H1 (cell line): Measurements from ENCODE around the gene SPAG16. TPM values are rescaled to one million over a fixed set of nuclear protein-coding genes. Genes with fewer than 3 reads are reported as not detected.

ENCODE experiments used
- CTCF ChIA-PET: fragments of 300-600 bp; sonication (Branson Sonifier 250); formaldehyde crosslinking; loops from one replicate; lab custom pipeline; 2021; ENCODE audit not compliant: partially characterized antibody; lab: Charles Lee
- POLR2A ChIA-PET: fragments of 300-600 bp; sonication (Branson Sonifier 250); formaldehyde crosslinking; loops from one replicate; lab custom pipeline; 2021; ENCODE audit warnings: inconsistent platforms; ENCODE audit not compliant: partially characterized antibody; lab: Charles Lee
- DNase-seq, 2 experiments: peaks; one replicate each; pipeline versions ENCODE4 v3.0.0 to v3.0.0-alpha.2; 2010 to 2022; ENCODE audit warnings: low spot score in 2 of 2, low read depth in 1 of 2, mixed read lengths in 1 of 2
- FAIRE-seq: peaks from 2 replicates; lab custom pipeline; 2011; peaks lifted over from hg19 to GRCh38; lab: Jason Lieb, UNC
- H2AFZ ChIP-seq: 2 replicates; pipeline ENCODE4 v1.8.1; 2012; ENCODE audit warnings: low read length, inconsistent platforms
- H2AK5ac ChIP-seq: 2 replicates; pipeline ENCODE4 v1.6.1; 2013; ENCODE audit warnings: low read depth, low read length
- H2BK120ac ChIP-seq: replicated peaks from 2 replicates; pipeline ENCODE3; 2013; ENCODE audit warnings: low read depth, low read length, inconsistent platforms
- H2BK12ac ChIP-seq: 2 replicates; pipeline ENCODE4 v1.6.1; 2013; ENCODE audit warnings: low read depth, low read length
- H2BK15ac ChIP-seq: 2 replicates; pipeline ENCODE4 v1.6.1; 2013; ENCODE audit warnings: low read length
- H2BK20ac ChIP-seq: 2 replicates; pipeline ENCODE4 v1.6.1; 2013; ENCODE audit warnings: low read length
- H2BK5ac ChIP-seq: 2 replicates; pipeline ENCODE4 v1.6.1; 2013; ENCODE audit warnings: low read depth, low read length
- H3K14ac ChIP-seq: 2 replicates; pipeline ENCODE4 v1.6.1; 2013; ENCODE audit warnings: inconsistent platforms; ENCODE audit not compliant: insufficient read length
- H3K18ac ChIP-seq: 2 replicates; pipeline ENCODE4 v1.6.1; 2013; ENCODE audit warnings: low read length; ENCODE audit errors: extremely low read depth
- H3K23ac ChIP-seq: 2 replicates; pipeline ENCODE4 v1.6.1; 2013; ENCODE audit warnings: inconsistent platforms; ENCODE audit not compliant: insufficient read length
- H3K23me2 ChIP-seq: 2 replicates; pipeline ENCODE4 v1.6.1; 2013; ENCODE audit warnings: low read depth, low read length
- H3K27ac ChIP-seq: 2 replicates; pipeline ENCODE4 v1.6.1; 2011; ENCODE audit warnings: low read depth, low read length, inconsistent platforms
- H3K27me3 ChIP-seq, 4 experiments: replicated peaks in 1 of 4; 1 replicate in 1 of 4; 2 replicates in 3 of 4; pipeline versions ENCODE4 v1.6.1 to v1.8.1; 2011 to 2013; ENCODE audit warnings: low read length in 3 of 4, mild to moderate bottlenecking in 3 of 4, inconsistent platforms in 2 of 4, mixed read lengths in 2 of 4, moderate library complexity in 1 of 4; ENCODE audit not compliant: control insufficient read depth in 3 of 4, insufficient read depth in 3 of 4; ENCODE audit errors: extremely low read depth in 1 of 4
- H3K36me3 ChIP-seq, 4 experiments: 2 replicates each; pipeline versions ENCODE4 v1.6.1 to v1.8.1; 2011 to 2013; ENCODE audit warnings: mild to moderate bottlenecking in 4 of 4, low read length in 3 of 4, moderate library complexity in 2 of 4, control low read depth in 1 of 4, inconsistent platforms in 1 of 4; ENCODE audit not compliant: insufficient read depth in 4 of 4, control insufficient read depth in 2 of 4
- H3K4ac ChIP-seq: replicated peaks from 2 replicates; pipeline ENCODE3; 2013; ENCODE audit warnings: low read length, low read depth, mixed read lengths, inconsistent platforms; ENCODE audit not compliant: insufficient read length
- H3K4me1 ChIP-seq, 4 experiments: replicated peaks in 1 of 4; 1 replicate in 1 of 4; 2 replicates in 3 of 4; pipeline versions ENCODE4 v1.6.1 to v1.8.1; 2011 to 2013; ENCODE audit warnings: low read length in 3 of 4, inconsistent platforms in 2 of 4, mixed read lengths in 1 of 4; ENCODE audit not compliant: insufficient read depth in 4 of 4, control insufficient read depth in 3 of 4
- H3K4me2 ChIP-seq, 2 experiments: 2 replicates each; pipeline versions ENCODE4 v1.6.1 to v1.8.1; 2011 to 2013; ENCODE audit warnings: low read depth in 2 of 2, low read length in 2 of 2, control low read depth in 1 of 2, inconsistent platforms in 1 of 2, mild to moderate bottlenecking in 1 of 2; ENCODE audit not compliant: insufficient read depth in 1 of 2
- H3K4me3 ChIP-seq, 4 experiments: fragments of 200-600, 300-600 bp in 1 of 4; sonication (generic), shearing (Covaris generic), sonication (Bioruptor Twin) in 1 of 4; 2 replicates each; pipeline versions ENCODE4 v1.5.1 to v1.8.1; 2011 to 2016; ENCODE audit warnings: low read length in 4 of 4, low read depth in 3 of 4, control low read depth in 2 of 4, inconsistent platforms in 2 of 4, mild to moderate bottlenecking in 2 of 4, mixed read lengths in 1 of 4, moderate library complexity in 1 of 4; ENCODE audit not compliant: insufficient read depth in 2 of 4; ENCODE audit errors: extremely low read depth in 1 of 4
- H3K56ac ChIP-seq: replicated peaks from 2 replicates; pipeline ENCODE3; 2013; ENCODE audit warnings: low read depth, mild to moderate bottlenecking, mixed read lengths, low read length, inconsistent platforms; ENCODE audit not compliant: insufficient read length
- H3K79me1 ChIP-seq: 2 replicates; pipeline ENCODE4 v1.6.1; 2013; ENCODE audit warnings: low read depth, low read length, control low read depth
- H3K79me2 ChIP-seq, 2 experiments: 2 replicates each; pipeline versions ENCODE4 v1.6.1 to v1.8.1; 2012 to 2013; ENCODE audit warnings: low read length in 2 of 2, mild to moderate bottlenecking in 2 of 2, inconsistent platforms in 1 of 2; ENCODE audit not compliant: insufficient read depth in 2 of 2, control insufficient read depth in 1 of 2
- H3K9ac ChIP-seq, 4 experiments: replicated peaks in 1 of 4; 1 replicate in 1 of 4; 2 replicates in 3 of 4; pipeline versions ENCODE4 v1.6.1 to v1.8.1; 2011 to 2013; ENCODE audit warnings: low read depth in 3 of 4, low read length in 3 of 4, control low read depth in 2 of 4, mild to moderate bottlenecking in 2 of 4, moderate library complexity in 2 of 4, inconsistent platforms in 1 of 4; ENCODE audit errors: extremely low read depth in 1 of 4
- H3K9me3 ChIP-seq, 2 experiments: 2 replicates each; pipeline versions ENCODE4 v1.6.1 to v1.8.1; 2012 to 2013; ENCODE audit warnings: mild to moderate bottlenecking in 2 of 2, moderate library complexity in 2 of 2, control low read depth in 1 of 2, inconsistent platforms in 1 of 2, low read depth in 1 of 2, low read length in 1 of 2, mixed read lengths in 1 of 2; ENCODE audit not compliant: insufficient read depth in 2 of 2
- H4K20me1 ChIP-seq, 2 experiments: replicated peaks in 1 of 2; 2 replicates each; pipeline versions ENCODE3 to v1.8.1; 2011 to 2013; ENCODE audit warnings: inconsistent platforms in 2 of 2, low read length in 2 of 2, mild to moderate bottlenecking in 1 of 2; ENCODE audit not compliant: insufficient read depth in 2 of 2, control insufficient read depth in 1 of 2
- H4K5ac ChIP-seq: 2 replicates; pipeline ENCODE4 v1.6.1; 2013; ENCODE audit warnings: low read length, low read depth, mixed read lengths, inconsistent platforms; ENCODE audit not compliant: insufficient read length
- H4K8ac ChIP-seq: 2 replicates; pipeline ENCODE4 v1.8.0; 2013; ENCODE audit warnings: mild to moderate bottlenecking, moderate library complexity, low read length, inconsistent platforms; ENCODE audit not compliant: insufficient read depth; ENCODE audit errors: extremely low read depth
- H4K91ac ChIP-seq: replicated peaks from 2 replicates; pipeline ENCODE3; 2013; ENCODE audit warnings: low read length, mixed read lengths, inconsistent platforms; ENCODE audit not compliant: insufficient read length
- BACH1 ChIP-seq: IDR thresholded peaks from 2 replicates; pipeline ENCODE4 v1.6.1; 2012; ENCODE audit warnings: low read length, improper control_type of control experiment
- EGR1 ChIP-seq: IDR thresholded peaks from 2 replicates; pipeline ENCODE4 v1.6.1; 2011; ENCODE audit warnings: low read depth, low read length, borderline replicate concordance
- EP300 ChIP-seq, 2 experiments: IDR thresholded peaks; 1 replicate in 1 of 2; 2 replicates in 1 of 2; pipeline ENCODE4 v1.6.1; 2011 to 2012; ENCODE audit warnings: low read depth in 2 of 2, low read length in 2 of 2, mild to moderate bottlenecking in 2 of 2, borderline replicate concordance in 1 of 2, inconsistent platforms in 1 of 2, moderate library complexity in 1 of 2
- EZH2 ChIP-seq: fragments of 200-600 bp; sonication (generic); IDR thresholded peaks from 2 replicates; pipeline ENCODE4 v1.7.1; 2012; ENCODE audit warnings: low read depth, mild to moderate bottlenecking, moderate library complexity, low read length, inconsistent platforms; ENCODE audit not compliant: severe bottlenecking
- JUND ChIP-seq: IDR thresholded peaks from 2 replicates; pipeline ENCODE4 v1.6.1; 2011; ENCODE audit warnings: mild to moderate bottlenecking, improper control_type of control experiment, low read length
- POLR2A ChIP-seq, 2 experiments: IDR thresholded peaks; 1 replicate in 1 of 2; 2 replicates in 1 of 2; pipeline ENCODE4 v1.6.1; 2011; ENCODE audit warnings: low read depth in 2 of 2, low read length in 2 of 2, mild to moderate bottlenecking in 2 of 2; ENCODE audit errors: control extremely low read depth in 1 of 2
- SIRT6 ChIP-seq: IDR thresholded peaks from one replicate; pipeline ENCODE4 v1.7.1; 2012; ENCODE audit warnings: low read length, inconsistent platforms
- SP2 ChIP-seq: IDR thresholded peaks from 2 replicates; pipeline ENCODE4 v1.6.1; 2012; ENCODE audit warnings: mild to moderate bottlenecking, low read length, inconsistent platforms
- TBP ChIP-seq: IDR thresholded peaks from 2 replicates; pipeline ENCODE4 v1.6.1; 2011; ENCODE audit warnings: low read depth, low read length, improper control_type of control experiment
- WGBS, 2 experiments: shearing (Covaris generic) in 1 of 2; methylation state at CpG; one replicate each; pipeline versions ENCODE4 v1.1.6 to v1.1.7; 2013 to 2015; ENCODE audit warnings: low lambda C conversion rate in 2 of 2, mixed read lengths in 2 of 2, inconsistent platforms in 1 of 2, low coverage in 1 of 2, missing lambda C conversion rate in 1 of 2; ENCODE audit not compliant: insufficient replicate concordance in 2 of 2, insufficient coverage in 1 of 2, insufficient read length in 1 of 2; ENCODE audit errors: extremely low coverage in 1 of 2, missing lambda C conversion rate in 1 of 2; 5-methylcytosine and 5-hydroxymethylcytosine counted together
- polyA plus RNA-seq, 7 experiments: library from polyadenylated mRNA; depleted of rRNA in 3 of 7; stranded (reverse) in 5 of 7; unstranded in 2 of 7; fragments of >200 nt in 5 of 7; fragments of 200-250 nt in 2 of 7; gene quantifications; 1 replicate in 5 of 7; 2 replicates in 1 of 7; 4 replicates in 1 of 7; pipeline versions ENCODE4 v1.2.1 to v1.2.3, GENCODE V29; 2011 to 2013; ENCODE audit warnings: missing spikeins in 2 of 7, mixed read lengths in 2 of 7
- total RNA-seq: library from RNA; stranded (reverse); fragmentation: NEBNext Ultra II Directional; extraction: Animal tissue kit (Norgen Biotek cat#: 25700); gene quantifications from 2 replicates; pipeline ENCODE4 v1.2.1, GENCODE V29; 2021
- TF ChIP-seq, protein P1 (sequence below): IDR thresholded peaks from 2 replicates; pipeline ENCODE4 v1.6.1; 2011; ENCODE audit warnings: low read depth, mild to moderate bottlenecking, low read length; ENCODE audit not compliant: insufficient read depth
- TF ChIP-seq, protein P2 (sequence below): IDR thresholded peaks from 2 replicates; pipeline ENCODE4 v1.6.1; 2012; ENCODE audit warnings: low read length, inconsistent platforms

Gene SPAG16
- total and polyA plus RNA-seq, 2 of the 8 experiments (the other 6 are each of a cell fraction or from before 2014, with no cell fraction given): 6.0 to 14.9 TPM

DNA sequence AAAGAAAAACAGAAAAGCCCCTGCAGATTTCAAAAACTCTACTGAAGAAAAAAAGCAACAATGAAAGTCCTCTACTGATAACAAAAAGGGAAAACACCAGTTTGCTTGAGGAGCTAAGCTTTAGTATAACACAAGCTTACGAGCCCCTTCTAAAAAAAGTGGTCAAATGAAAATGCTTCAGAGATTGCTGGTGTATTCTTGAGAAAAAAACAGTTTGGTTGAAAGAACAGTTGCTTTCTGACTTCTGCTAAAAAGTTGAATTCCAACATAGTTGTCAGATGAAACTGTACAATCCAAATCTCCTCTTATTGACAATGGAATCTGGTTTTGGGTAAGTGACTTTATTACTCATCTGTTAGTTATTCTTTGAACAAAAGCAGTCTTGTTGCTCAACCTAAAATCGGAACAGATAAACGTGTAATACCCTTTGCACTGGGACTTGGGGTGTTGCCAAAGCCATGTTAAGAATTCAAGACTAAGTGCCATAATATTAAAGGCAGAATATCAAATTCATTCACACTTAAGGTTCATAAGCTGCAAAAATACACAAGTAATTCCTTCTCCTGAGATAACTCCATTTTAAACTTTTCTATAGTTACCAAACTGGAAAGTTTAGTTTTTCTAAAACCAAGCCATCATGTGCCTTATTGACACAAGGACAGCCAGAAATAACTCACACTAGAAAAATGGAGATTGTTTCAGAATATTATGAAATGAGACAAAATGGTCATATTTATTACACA lies 45.3 kb upstream of the SPAG16 start:
- no peak overlapping the region for H3K4ac ChIP-seq
- no peak overlapping the region for H3K27ac ChIP-seq
- H3K56ac ChIP-seq: no peak overlapping the region
- no peak overlapping the region for H2BK120ac ChIP-seq
- no peak overlapping the region for H3K4me3 ChIP-seq
- no peak for DNase-seq
- H4K8ac ChIP-seq: no peak overlapping the region
- H3K36me3 ChIP-seq: no peaks in the 10 kb centered on the region
- no peaks in the 10 kb centered on the region for H3K9me3 ChIP-seq
- H2BK20ac ChIP-seq: no peak overlapping the region
- no peak overlapping the region for H3K18ac ChIP-seq
- POLR2A ChIA-PET: interaction anchor here (0.6 kb wide), 1 partner anchor 63 kb away, joined by 3 read pairs; no protein-coding TSS in a partner anchor
- no peak overlapping the region for H4K5ac ChIP-seq
- H3K14ac ChIP-seq: no peak overlapping the region
- 87% methylated on average over 3 of the region's 3 CpGs; no CpG with 5 or more reads in 1 of the 2 experiments for WGBS, 2 experiments
- 0 out of 2 replicates have a peak overlapping the region, but pooled peaks have one; percentile 14 for H2AFZ ChIP-seq
- no peak overlapping the region for H3K9ac ChIP-seq
- H2BK12ac ChIP-seq: no peak overlapping the region
- H2BK5ac ChIP-seq: no peak overlapping the region
- no peak overlapping the region for H2AK5ac ChIP-seq
- no peak overlapping the region for H2BK15ac ChIP-seq
- no peak overlapping the region for H3K4me2 ChIP-seq
- CTCF ChIA-PET: no interaction called here
- no peak for FAIRE-seq
- no peak overlapping the region for H4K91ac ChIP-seq
- H3K23me2 ChIP-seq: no peaks in the 10 kb centered on the region
- no peaks in the 10 kb centered on the region for H3K79me2 ChIP-seq
- no peaks in the 10 kb centered on the region for H3K27me3 ChIP-seq
- no peak overlapping the region for H3K23ac ChIP-seq
- H3K79me1 ChIP-seq: no peaks in the 10 kb centered on the region
- H4K20me1 ChIP-seq: no peaks in the 10 kb centered on the region
- H3K4me1 ChIP-seq: peaks cover 0 to 3% (median 0%) of the 10 kb centered on the region in 4 experiments; a peak in 2 of 7 replicates
- no peak for TF ChIP-seq POLR2A (IDR thresholded peaks at IDR 0.05; ENCODE audit: control extremely low read depth in 1 of 2, low read depth in 2 of 2, low read length in 2 of 2)
- no peak for TF ChIP-seq SIRT6
- TF ChIP-seq SP2: no peak
- TF ChIP-seq BACH1: no peak
- TF ChIP-seq, protein P1, sequence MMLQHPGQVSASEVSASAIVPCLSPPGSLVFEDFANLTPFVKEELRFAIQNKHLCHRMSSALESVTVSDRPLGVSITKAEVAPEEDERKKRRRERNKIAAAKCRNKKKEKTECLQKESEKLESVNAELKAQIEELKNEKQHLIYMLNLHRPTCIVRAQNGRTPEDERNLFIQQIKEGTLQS: no peak
- TF ChIP-seq TBP: no peak
- no peak for TF ChIP-seq EGR1
- no peak for TF ChIP-seq EP300 (IDR thresholded peaks at IDR 0.05; ENCODE audit: borderline replicate concordance in 1 of 2, low read depth in 2 of 2, low read length in 2 of 2)
- no peak for TF ChIP-seq EZH2
- TF ChIP-seq, protein P2, sequence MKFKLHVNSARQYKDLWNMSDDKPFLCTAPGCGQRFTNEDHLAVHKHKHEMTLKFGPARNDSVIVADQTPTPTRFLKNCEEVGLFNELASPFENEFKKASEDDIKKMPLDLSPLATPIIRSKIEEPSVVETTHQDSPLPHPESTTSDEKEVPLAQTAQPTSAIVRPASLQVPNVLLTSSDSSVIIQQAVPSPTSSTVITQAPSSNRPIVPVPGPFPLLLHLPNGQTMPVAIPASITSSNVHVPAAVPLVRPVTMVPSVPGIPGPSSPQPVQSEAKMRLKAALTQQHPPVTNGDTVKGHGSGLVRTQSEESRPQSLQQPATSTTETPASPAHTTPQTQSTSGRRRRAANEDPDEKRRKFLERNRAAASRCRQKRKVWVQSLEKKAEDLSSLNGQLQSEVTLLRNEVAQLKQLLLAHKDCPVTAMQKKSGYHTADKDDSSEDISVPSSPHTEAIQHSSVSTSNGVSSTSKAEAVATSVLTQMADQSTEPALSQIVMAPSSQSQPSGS: no peak
- TF ChIP-seq JUND: no peak
